Measurements from ENCODE around the gene NKX1-1. TPM values are rescaled to one million over a fixed set of nuclear protein-coding genes. Genes with fewer than 3 reads are reported as not detected.

The NKX1-1 gene
- total RNA-seq, 3 donors from 2014 or later: not detected

GRCh38 chr4:1368421-1369090 lies 37.7 kb downstream of the NKX1-1 start:
- DNase-seq: no peak
- Mint-ChIP-seq H3K9me3 (no peaks in the 10 kb centered on the region), H3K36me3 (ENCODE audit: insufficient read depth) (peaks cover 25% of the 10 kb centered on the region)

GRCh38 chr4:1367936-1368289 lies 38.3 kb downstream of the NKX1-1 start:
- no peaks in the 10 kb centered on the region for H3K4me1 Mint-ChIP-seq (ENCODE audit: low read depth)
- peaks cover 20% of the 10 kb centered on the region for H3K36me3 Mint-ChIP-seq (ENCODE audit: insufficient read depth)
- H3K9me3 Mint-ChIP-seq: no peaks in the 10 kb centered on the region
- DNase-seq (no peak), ATAC-seq (no peak)
- no peak overlapping the region for H3K4me3 Mint-ChIP-seq
- H3K27me3 Mint-ChIP-seq (ENCODE audit: low read depth): no peaks in the 10 kb centered on the region

More at GRCh38 chr4:1368421-1369090, 37.7 kb downstream of the NKX1-1 start:
- no peaks in the 10 kb centered on the region for H3K4me1 Mint-ChIP-seq (ENCODE audit: low read depth)
- H3K27me3 Mint-ChIP-seq (ENCODE audit: low read depth): no peaks in the 10 kb centered on the region
- ATAC-seq: no peak
- no peak overlapping the region for H3K4me3 Mint-ChIP-seq

DNA sequence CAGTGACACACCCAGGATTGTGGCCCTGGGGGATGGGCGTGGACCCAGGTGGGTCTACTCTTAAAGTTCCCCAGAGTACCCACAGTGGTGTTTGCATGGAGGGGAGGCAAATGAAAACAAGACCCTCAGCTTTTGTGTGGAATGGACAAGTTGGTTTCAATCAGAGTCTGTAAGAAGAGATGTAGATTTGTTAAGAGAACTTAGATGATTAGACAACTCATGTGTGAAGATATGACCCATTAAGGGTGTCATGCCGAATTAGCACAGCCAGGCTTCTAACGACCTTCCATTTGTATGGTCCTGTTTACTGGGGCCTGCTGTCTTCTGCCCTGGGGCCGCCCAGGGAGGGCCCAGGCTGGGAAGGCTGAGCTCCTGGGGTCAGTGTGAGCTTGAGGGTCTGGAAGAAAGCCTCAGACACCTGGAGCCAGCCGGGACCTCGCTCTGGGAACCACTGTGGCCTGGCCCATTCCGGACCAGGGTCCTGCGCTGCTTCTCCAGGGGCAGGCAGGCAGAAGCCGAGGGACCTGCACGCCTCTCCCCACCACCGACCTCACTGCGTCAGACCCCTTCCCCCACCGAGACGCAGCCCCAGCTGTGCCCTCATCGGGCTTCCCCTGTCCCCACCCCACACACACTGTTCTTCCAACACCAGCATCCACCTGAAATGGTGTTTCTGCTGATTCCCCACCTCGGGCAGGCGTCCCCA lies 38.9 kb downstream of the NKX1-1 start:
- H3K36me3 Mint-ChIP-seq (ENCODE audit: insufficient read depth): peaks cover 15% of the 10 kb centered on the region
- H3K4me1 Mint-ChIP-seq (ENCODE audit: low read depth): no peaks in the 10 kb centered on the region
- H3K9me3 Mint-ChIP-seq: no peaks in the 10 kb centered on the region
- H3K4me3 Mint-ChIP-seq: no peak overlapping the region
- DNase-seq (no peak), ATAC-seq (no peak)
- H3K27me3 Mint-ChIP-seq (ENCODE audit: low read depth): no peaks in the 10 kb centered on the region

DNA sequence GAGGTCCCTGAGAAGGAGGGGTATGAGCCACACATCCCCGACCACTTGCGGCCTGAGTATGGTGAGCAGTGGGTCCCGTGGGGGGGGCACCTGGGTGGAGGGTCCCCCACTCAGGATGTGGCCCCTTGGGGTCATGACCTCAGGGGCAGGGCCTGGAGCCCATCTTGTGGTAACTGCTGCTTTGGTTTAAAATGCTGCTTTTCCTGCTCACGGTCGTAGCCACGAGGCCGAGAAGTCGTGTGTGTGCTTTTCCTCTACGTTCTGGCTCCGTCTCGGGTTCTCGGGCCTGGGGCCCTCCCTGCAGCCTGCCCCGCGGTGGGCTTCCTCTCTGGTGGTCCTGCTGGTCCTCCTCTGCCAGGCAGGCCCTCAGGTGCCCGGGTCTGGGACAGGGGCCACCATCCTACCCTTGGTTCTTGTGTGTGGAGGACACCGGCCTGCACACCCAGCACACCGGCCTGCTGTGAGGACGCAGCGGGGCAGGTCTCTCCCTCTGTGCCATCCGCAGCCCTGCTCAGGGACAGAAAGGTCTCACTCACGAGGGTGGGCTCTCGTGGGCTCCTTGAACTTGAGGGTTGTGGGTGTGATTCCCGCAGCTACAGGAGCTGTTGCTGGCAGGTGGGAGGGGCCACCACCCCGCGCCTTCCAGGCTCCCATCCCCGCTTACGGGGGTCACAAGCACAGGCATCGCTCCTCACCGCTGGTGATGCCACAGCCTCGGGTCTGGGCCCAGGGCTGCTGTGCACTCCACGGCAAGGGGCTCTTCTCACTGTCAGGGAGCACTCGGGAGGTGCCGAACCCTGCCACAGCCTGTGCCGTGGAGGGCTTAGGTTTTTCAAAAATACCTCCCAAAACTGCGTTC lies 39.6 kb downstream of the NKX1-1 start:
- DNase-seq (no peak), ATAC-seq (no peak)
- Mint-ChIP-seq H3K9me3 (no peaks in the 10 kb centered on the region), H3K27me3 (ENCODE audit: low read depth) (no peaks in the 10 kb centered on the region), H3K4me1 (ENCODE audit: low read depth) (no peaks in the 10 kb centered on the region), H3K4me3 (no peak overlapping the region), H3K36me3 (ENCODE audit: insufficient read depth) (peaks cover 10% of the 10 kb centered on the region)

GRCh38 chr4:1365271-1366178 lies 40.7 kb downstream of the NKX1-1 start:
- H3K27me3 Mint-ChIP-seq (ENCODE audit: low read depth): no peaks in the 10 kb centered on the region
- H3K9me3 Mint-ChIP-seq: no peaks in the 10 kb centered on the region
- ATAC-seq (no peak), DNase-seq (no peak)
- H3K4me3 Mint-ChIP-seq: no peak overlapping the region
- peaks cover 3% of the 10 kb centered on the region for H3K36me3 Mint-ChIP-seq (ENCODE audit: insufficient read depth)
- H3K4me1 Mint-ChIP-seq (ENCODE audit: low read depth): no peaks in the 10 kb centered on the region

DNA sequence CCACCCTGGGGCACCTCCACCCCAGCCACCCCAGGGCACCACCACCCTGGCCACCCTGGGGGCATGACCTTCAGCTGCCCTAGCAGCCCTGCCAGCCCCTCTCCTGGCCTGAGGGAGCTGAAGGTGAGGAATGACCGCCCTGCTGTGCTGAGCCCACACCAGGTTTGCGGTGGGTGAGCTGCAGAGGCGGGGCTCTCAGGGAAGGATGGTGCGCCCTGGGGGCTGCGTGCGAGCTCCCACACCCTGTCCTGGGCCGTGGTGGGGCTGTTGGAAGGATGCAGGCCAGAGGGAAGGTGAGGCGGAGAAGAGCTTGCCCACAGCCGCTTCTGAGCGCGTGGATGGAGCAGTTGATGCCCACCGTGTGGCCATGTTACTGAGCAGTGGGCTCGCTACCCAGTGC lies 41.5 kb downstream of the NKX1-1 start:
- H3K36me3 Mint-ChIP-seq (ENCODE audit: insufficient read depth): peaks cover 3% of the 10 kb centered on the region
- H3K27me3 Mint-ChIP-seq (ENCODE audit: low read depth): no peaks in the 10 kb centered on the region
- no peak for DNase-seq
- no peaks in the 10 kb centered on the region for H3K9me3 Mint-ChIP-seq
- no peaks in the 10 kb centered on the region for H3K4me1 Mint-ChIP-seq (ENCODE audit: low read depth)
- ATAC-seq: no peak
- H3K4me3 Mint-ChIP-seq: no peak overlapping the region

DNA sequence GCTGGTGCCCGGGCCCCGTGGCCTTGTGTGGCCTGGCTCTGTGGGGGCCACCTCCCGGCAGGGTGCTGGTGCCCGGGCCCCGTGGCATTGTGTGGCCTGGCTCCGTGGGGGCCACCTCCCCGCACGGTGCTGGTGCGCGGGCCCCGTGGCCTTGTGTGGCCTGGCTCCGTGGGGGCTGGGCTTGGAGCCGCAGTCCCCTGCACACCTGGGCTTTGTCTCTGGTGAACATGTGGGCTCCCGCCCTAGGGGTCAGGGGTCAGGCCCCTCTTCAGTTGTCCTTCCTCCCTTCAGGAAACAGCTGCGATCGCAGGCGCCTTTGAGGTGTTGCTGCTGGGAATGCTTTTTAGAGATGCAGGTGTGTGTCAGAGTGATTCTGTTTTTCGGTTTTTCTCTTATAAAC lies 42.0 kb downstream of the NKX1-1 start:
- Mint-ChIP-seq H3K36me3 (ENCODE audit: insufficient read depth) (no peaks in the 10 kb centered on the region), H3K9me3 (no peaks in the 10 kb centered on the region), H3K27me3 (ENCODE audit: low read depth) (no peaks in the 10 kb centered on the region), H3K4me3 (no peak overlapping the region), H3K4me1 (ENCODE audit: low read depth) (no peaks in the 10 kb centered on the region)
- DNase-seq (no peak), ATAC-seq (no peak)

GRCh38 chr4:1363513-1363912 lies 42.7 kb downstream of the NKX1-1 start:
- no peaks in the 10 kb centered on the region for H3K4me1 Mint-ChIP-seq (ENCODE audit: low read depth)
- no peaks in the 10 kb centered on the region for H3K9me3 Mint-ChIP-seq
- H3K4me3 Mint-ChIP-seq: no peak overlapping the region
- peaks cover 4% of the 10 kb centered on the region for H3K36me3 Mint-ChIP-seq (ENCODE audit: insufficient read depth)
- H3K27me3 Mint-ChIP-seq (ENCODE audit: low read depth): no peaks in the 10 kb centered on the region
- DNase-seq (no peak), ATAC-seq (no peak)

DNA sequence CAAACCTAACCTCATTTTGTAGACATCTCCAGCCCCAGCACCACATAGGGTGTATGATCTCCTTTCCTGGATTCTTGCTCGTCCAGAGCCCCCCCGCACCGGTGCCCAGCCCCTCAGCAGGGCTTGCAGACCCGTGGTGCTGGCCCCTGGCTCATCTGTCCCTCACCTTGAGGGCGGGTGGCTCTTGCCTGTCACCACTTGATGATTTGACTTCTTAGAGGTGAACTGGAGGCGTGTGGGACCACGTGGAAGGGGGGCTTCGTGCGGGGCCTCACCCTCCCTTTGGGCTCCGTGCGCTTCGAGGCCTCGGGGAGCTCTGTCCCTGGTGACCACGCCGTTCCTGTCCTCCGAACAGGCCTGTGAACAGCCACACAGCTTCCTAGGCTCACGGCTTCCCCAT lies 43.7 kb downstream of the NKX1-1 start:
- Mint-ChIP-seq H3K9me3 (no peaks in the 10 kb centered on the region), H3K4me1 (ENCODE audit: low read depth) (no peaks in the 10 kb centered on the region), H3K4me3 (no peak overlapping the region), H3K36me3 (ENCODE audit: insufficient read depth) (peaks cover 4% of the 10 kb centered on the region), H3K27me3 (ENCODE audit: low read depth) (no peaks in the 10 kb centered on the region)
- ATAC-seq (no peak), DNase-seq (no peak)

GRCh38 chr4:1362046-1362445 lies 44.2 kb downstream of the NKX1-1 start:
- no peaks in the 10 kb centered on the region for H3K27me3 Mint-ChIP-seq (ENCODE audit: low read depth)
- H3K9me3 Mint-ChIP-seq: no peaks in the 10 kb centered on the region
- no peak for ATAC-seq
- H3K4me3 Mint-ChIP-seq: no peak overlapping the region
- DNase-seq: no peak
- H3K36me3 Mint-ChIP-seq (ENCODE audit: insufficient read depth): peaks cover 4% of the 10 kb centered on the region
- H3K4me1 Mint-ChIP-seq (ENCODE audit: low read depth): no peaks in the 10 kb centered on the region

DNA sequence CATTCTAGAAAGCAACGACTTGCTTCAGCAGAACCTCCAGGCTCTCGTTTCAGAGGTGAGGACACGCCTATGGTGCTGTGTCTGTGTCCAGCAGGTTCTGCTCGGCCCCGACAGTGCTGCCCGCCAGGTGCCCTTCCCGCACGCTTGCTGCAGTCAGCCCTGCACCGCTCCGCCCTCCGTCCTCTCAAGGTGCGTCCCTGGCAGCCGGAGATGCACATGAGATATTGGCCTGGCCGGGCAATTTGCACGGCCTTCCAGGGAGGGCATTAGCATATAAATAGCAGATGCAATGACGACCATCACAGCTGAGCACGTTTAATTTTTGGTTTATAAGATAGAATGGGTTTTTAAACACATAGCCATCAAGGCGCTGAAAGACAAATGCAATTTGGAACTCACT lies 44.8 kb downstream of the NKX1-1 start:
- no peaks in the 10 kb centered on the region for H3K4me1 Mint-ChIP-seq (ENCODE audit: low read depth)
- no peak overlapping the region for H3K4me3 Mint-ChIP-seq
- no peaks in the 10 kb centered on the region for H3K27me3 Mint-ChIP-seq (ENCODE audit: low read depth)
- ATAC-seq (no peak), DNase-seq (no peak)
- peaks cover 4% of the 10 kb centered on the region for H3K36me3 Mint-ChIP-seq (ENCODE audit: insufficient read depth)
- H3K9me3 Mint-ChIP-seq: no peaks in the 10 kb centered on the region

DNA sequence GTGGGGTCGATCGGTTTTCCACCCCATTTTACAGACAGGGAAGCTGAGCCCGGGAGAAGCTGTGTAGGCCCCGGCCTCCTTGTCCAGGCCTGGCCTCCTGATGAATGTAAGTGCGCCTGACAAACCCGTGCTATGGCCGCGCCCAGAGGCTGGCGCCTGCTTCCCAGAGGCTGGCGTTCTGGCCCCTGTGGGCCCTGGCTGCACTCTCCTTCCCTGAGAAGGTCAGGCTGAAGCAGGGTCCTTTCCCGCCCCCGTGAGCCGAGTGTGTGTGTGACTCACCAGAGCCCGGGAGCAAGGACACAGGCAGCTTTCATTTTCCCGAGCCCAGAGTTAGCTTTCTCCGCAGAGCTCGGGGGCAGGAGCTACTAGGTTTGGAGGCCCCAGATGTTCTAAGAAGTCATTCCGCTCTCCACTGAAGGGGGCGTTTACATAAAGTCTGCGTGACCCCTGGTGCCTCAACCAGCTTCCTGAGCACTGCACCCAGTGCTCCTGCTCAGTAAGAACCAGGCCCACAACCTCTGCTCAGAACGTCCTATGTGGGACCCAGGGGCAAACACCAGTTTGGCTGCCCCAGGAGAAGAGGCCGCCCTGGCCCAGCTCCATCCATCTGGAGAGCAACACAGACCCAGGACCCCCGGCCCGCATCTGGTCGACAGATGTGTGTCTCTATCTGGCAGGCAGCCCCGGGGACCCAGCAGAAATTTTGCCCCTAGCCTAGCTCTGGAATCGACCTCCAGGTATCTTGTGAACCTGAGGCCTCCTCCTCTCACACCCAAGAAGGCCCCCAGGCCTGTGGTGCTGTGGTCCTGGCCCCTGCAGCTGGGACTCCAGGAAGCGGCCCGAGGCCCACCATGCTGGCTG lies 45.6 kb downstream of the NKX1-1 start:
- no peak for ATAC-seq
- Mint-ChIP-seq H3K9me3 (no peaks in the 10 kb centered on the region), H3K36me3 (ENCODE audit: insufficient read depth) (peaks cover 7% of the 10 kb centered on the region), H3K27me3 (ENCODE audit: low read depth) (no peaks in the 10 kb centered on the region), H3K4me3 (no peak overlapping the region), H3K4me1 (ENCODE audit: low read depth) (no peaks in the 10 kb centered on the region)
- no peak for DNase-seq

- no peak overlapping the region for H3K4me3 Mint-ChIP-seq
- no peak for DNase-seq
- no peaks in the 10 kb centered on the region for H3K4me1 Mint-ChIP-seq (ENCODE audit: low read depth)
- H3K9me3 Mint-ChIP-seq: no peaks in the 10 kb centered on the region
- no peaks in the 10 kb centered on the region for H3K27me3 Mint-ChIP-seq (ENCODE audit: low read depth)
- peaks cover 9% of the 10 kb centered on the region for H3K36me3 Mint-ChIP-seq (ENCODE audit: insufficient read depth)
- no peak for ATAC-seq
Measured at GRCh38 chr4:1359976-1360375, 46.3 kb downstream of the NKX1-1 start.
